HL-60/S4 treated with retinoic acid at 250 ng/mL for 4 days and 3 days (cell line): Measurements from ENCODE around the gene MYBPH.

Experiments used
- in situ Hi-C: fragments of 300-500 bp; cut with MboI; formaldehyde crosslinking; loops from 2 replicates; pipeline ENCODE4 v1.7.0; 2022; ENCODE audit warnings: low sequenced_read_pairs

Gene MYBPH

GRCh38 chr1:203168256-203168786 lies 7.3 kb downstream of the MYBPH start:
- in situ Hi-C loops: no loop called here

- in situ Hi-C loops: no loop called here
Observed at GRCh38 chr1:203167913-203168200, 7.8 kb downstream of the MYBPH start.

GRCh38 chr1:203167026-203167912 lies 8.4 kb downstream of the MYBPH start:
- in situ Hi-C loops: no loop called here

GRCh38 chr1:203166192-203166940 lies 9.3 kb downstream of the MYBPH start:
- in situ Hi-C loops: no loop called here

- in situ Hi-C loops: no loop called here
Observed at GRCh38 chr1:203165800-203166161, 9.8 kb downstream of the MYBPH start.

- in situ Hi-C loops: no loop called here
Observed at GRCh38 chr1:203165101-203165799, 10.4 kb downstream of the MYBPH start.

GRCh38 chr1:203163891-203164635 lies 11.6 kb downstream of the MYBPH start:
- in situ Hi-C loops: no loop called here

- in situ Hi-C loops: no loop called here
Observed at GRCh38 chr1:203162403-203162802, 13.2 kb downstream of the MYBPH start.

- in situ Hi-C loops: no loop called here
Observed at GRCh38 chr1:203161703-203162102, 13.9 kb downstream of the MYBPH start.

GRCh38 chr1:203161175-203161574 lies 14.5 kb downstream of the MYBPH start:
- in situ Hi-C loops: no loop called here

- in situ Hi-C loops: no loop called here
Observed at GRCh38 chr1:203159844-203160243, 15.8 kb downstream of the MYBPH start.

GRCh38 chr1:203158960-203159665 lies 16.5 kb downstream of the MYBPH start:
- in situ Hi-C loops: no loop called here

GRCh38 chr1:203158423-203158822 lies 17.2 kb downstream of the MYBPH start:
- in situ Hi-C loops: no loop called here

- in situ Hi-C loops: no loop called here
Observed at GRCh38 chr1:203156280-203156679, 19.3 kb downstream of the MYBPH start.

- in situ Hi-C loops: no loop called here
Observed at GRCh38 chr1:203153989-203154821, 21.4 kb downstream of the MYBPH start.

- in situ Hi-C loops: no loop called here
Observed at GRCh38 chr1:203153051-203153988, 22.3 kb downstream of the MYBPH start.

- in situ Hi-C loops: no loop called here
Observed at GRCh38 chr1:203152158-203153034, 23.2 kb downstream of the MYBPH start.
